Trophoblast cell (in vitro differentiated cells and primary cell): ENCODE data around the gene SMTN.
A peak's percentile ranks its signal among the peaks of the same experiment; 100 is the strongest.
"Not testable (repeated sequence)": the region's sequence is repeated elsewhere in the genome, so short reads cannot be mapped to it uniquely, and the experiment has no call there.

Experiments used
- DNase-seq, 2 donors: peaks; one replicate each; pipeline ENCODE4 v3.0.0-alpha.2; 2016
- H2AFZ ChIP-seq: 2 replicates; pipeline ENCODE4 v1.6.1; 2013; ENCODE audit warnings: low read length, moderate library complexity, mild to moderate bottlenecking; ENCODE audit not compliant: insufficient read depth, poor library complexity
- H2AK5ac ChIP-seq: 2 replicates; pipeline ENCODE4 v1.6.1; 2013; ENCODE audit warnings: mild to moderate bottlenecking, low read length
- H2BK120ac ChIP-seq: 2 replicates; pipeline ENCODE4 v1.6.1; 2013; ENCODE audit warnings: low read length, mild to moderate bottlenecking, moderate library complexity; ENCODE audit not compliant: insufficient read depth, poor library complexity
- H2BK12ac ChIP-seq: 2 replicates; pipeline ENCODE4 v1.6.1; 2013; ENCODE audit warnings: mild to moderate bottlenecking, low read length, moderate library complexity
- H2BK5ac ChIP-seq: 2 replicates; pipeline ENCODE4 v1.6.1; 2013; ENCODE audit warnings: low read length, low read depth, moderate library complexity, mild to moderate bottlenecking; ENCODE audit not compliant: poor library complexity
- H3K14ac ChIP-seq: 2 replicates; pipeline ENCODE4 v1.6.1; 2013; ENCODE audit warnings: mild to moderate bottlenecking, low read length
- H3K18ac ChIP-seq: 2 replicates; pipeline ENCODE4 v1.6.1; 2013; ENCODE audit warnings: mild to moderate bottlenecking, low read length
- H3K23ac ChIP-seq: 2 replicates; pipeline ENCODE4 v1.6.1; 2013; ENCODE audit warnings: low read length
- H3K27ac ChIP-seq: 2 replicates; pipeline ENCODE4 v1.5.1; 2013; ENCODE audit warnings: low read depth, mild to moderate bottlenecking, inconsistent platforms, low read length, moderate library complexity
- H3K27me3 ChIP-seq: 2 replicates; pipeline ENCODE4 v1.6.1; 2013; ENCODE audit warnings: inconsistent platforms, mild to moderate bottlenecking, low read length, moderate library complexity; ENCODE audit not compliant: insufficient read depth
- H3K36me3 ChIP-seq, 2 experiments: 1 replicate in 1 of 2; 2 replicates in 1 of 2; pipeline ENCODE4 v1.6.1; 2013; ENCODE audit warnings: low read length in 2 of 2, mild to moderate bottlenecking in 2 of 2, moderate library complexity in 1 of 2; ENCODE audit not compliant: insufficient read depth in 2 of 2, control insufficient read depth in 1 of 2
- H3K4ac ChIP-seq: 2 replicates; pipeline ENCODE4 v1.6.1; 2013; ENCODE audit warnings: low read depth, mild to moderate bottlenecking, low read length, moderate library complexity
- H3K4me1 ChIP-seq, 2 experiments: 1 replicate in 1 of 2; 2 replicates in 1 of 2; pipeline ENCODE4 v1.6.1; 2013; ENCODE audit warnings: low read length in 2 of 2, mild to moderate bottlenecking in 2 of 2, moderate library complexity in 1 of 2; ENCODE audit not compliant: insufficient read depth in 2 of 2, control insufficient read depth in 1 of 2
- H3K4me2 ChIP-seq: 2 replicates; pipeline ENCODE4 v1.6.1; 2013; ENCODE audit warnings: inconsistent platforms, mild to moderate bottlenecking, low read length, moderate library complexity
- H3K4me3 ChIP-seq: 2 replicates; pipeline ENCODE4 v1.5.1; 2013; ENCODE audit warnings: mild to moderate bottlenecking, low read depth, low read length, inconsistent platforms
- H3K79me1 ChIP-seq: one replicate; pipeline ENCODE4 v1.6.1; 2013; ENCODE audit warnings: low read length
- H3K79me2 ChIP-seq: 2 replicates; pipeline ENCODE4 v1.6.1; 2013; ENCODE audit warnings: low read length, mild to moderate bottlenecking; ENCODE audit not compliant: control insufficient read depth, insufficient read depth, poor library complexity
- H3K9ac ChIP-seq: 2 replicates; pipeline ENCODE4 v1.6.1; 2013; ENCODE audit warnings: mild to moderate bottlenecking, low read length
- H3K9me3 ChIP-seq: 2 replicates; pipeline ENCODE4 v1.6.1; 2013; ENCODE audit warnings: low read depth, mild to moderate bottlenecking, control low read depth, inconsistent platforms, low read length; ENCODE audit not compliant: insufficient read depth
- H4K12ac ChIP-seq: 2 replicates; pipeline ENCODE4 v1.6.1; 2013; ENCODE audit warnings: low read depth, mild to moderate bottlenecking, low read length, moderate library complexity
- H4K8ac ChIP-seq: 2 replicates; pipeline ENCODE4 v1.6.1; 2013; ENCODE audit warnings: low read depth, mild to moderate bottlenecking, low read length, moderate library complexity
- H4K91ac ChIP-seq: one replicate; pipeline ENCODE4 v1.6.1; 2013; ENCODE audit warnings: low read depth, mild to moderate bottlenecking, low read length, moderate library complexity
- WGBS: extraction: QIAGEN DNeasy Blood & Tissue Kit; methylation state at CpG from one replicate; pipeline ENCODE4 v1.1.7; 2013; ENCODE audit warnings: missing lambda C conversion rate; ENCODE audit not compliant: insufficient read length, insufficient coverage; ENCODE audit errors: extremely low coverage; 5-methylcytosine and 5-hydroxymethylcytosine counted together

Gene SMTN

GRCh38 chr22:31106731-31107177 lies 25.6 kb downstream of the SMTN start:
- H3K14ac ChIP-seq = peak overlapping the region; percentile 68
- peaks cover 5% of the 10 kb centered on the region for H3K79me1 ChIP-seq

GRCh38 chr22:31107178-31107893 lies 26.2 kb downstream of the SMTN start, which contains the start of gene SELENOM:
TSS of gene SELENOM (minus strand) at chr22:31107568. CDS start at chr22:31107505, 63 bp downstream.
- Histone ChIP-seq H4K91ac (peak within 1 kb of the TSS; percentile 54), H3K9me3 (peaks cover under 1% of the 10 kb centered on the region), H3K79me1 (peaks cover 5% of the 10 kb centered on the region), H2BK12ac (peak within 1 kb of the TSS; percentile 23), H3K79me2 (peaks cover 4% of the 10 kb centered on the region), H2BK120ac (peak within 1 kb of the TSS; percentile 47), H3K36me3 (peaks cover 17 to 18% of the 10 kb centered on the region in 2 experiments), H3K4ac (peak within 1 kb of the TSS; percentile 44), H2AK5ac (peak within 1 kb of the TSS; percentile 65), H3K27me3 (no peaks in the 10 kb centered on the region), H3K9ac (peak within 1 kb of the TSS; percentile 9), H4K8ac (peak within 1 kb of the TSS; percentile 76), H3K18ac (peak within 1 kb of the TSS; percentile 80), H3K27ac (peak within 1 kb of the TSS; percentile 45), H3K4me3 (peak within 1 kb of the TSS; percentile 74), H3K23ac (no peak within 1 kb of the TSS), H2BK5ac (peak within 1 kb of the TSS; percentile 37), H3K4me1 (peaks cover 12 to 14% of the 10 kb centered on the region in 2 experiments), H4K12ac (peak within 1 kb of the TSS; percentile 60), H2AFZ (peak within 1 kb of the TSS; percentile 61), H3K14ac (peak within 1 kb of the TSS; percentile 68), H3K4me2 (peak within 1 kb of the TSS; percentile 81)
- peak; percentile 99 to 100 for DNase-seq
- no CpG with 5 or more reads among the region's 67 CpGs for WGBS

More at GRCh38 chr22:31106731-31107177, 25.6 kb downstream of the SMTN start:
- Histone ChIP-seq H2AK5ac (peak overlapping the region; percentile 65), H4K8ac (peak overlapping the region; percentile 76), H2AFZ (peak overlapping the region; percentile 61), H3K4ac (peak overlapping the region; percentile 44), H3K27ac (no peak overlapping the region), H3K36me3 (peaks cover 20 to 24% of the 10 kb centered on the region in 2 experiments), H2BK5ac (peak overlapping the region; percentile 37), H3K9me3 (no peaks in the 10 kb centered on the region), H3K79me2 (peaks cover 4% of the 10 kb centered on the region), H3K23ac (no peak overlapping the region), H3K18ac (peak overlapping the region; percentile 80), H4K91ac (peak overlapping the region; percentile 54), H2BK12ac (peak overlapping the region; percentile 23), H3K27me3 (no peaks in the 10 kb centered on the region), H3K4me3 (peak overlapping the region; percentile 74), H3K9ac (peak overlapping the region; percentile 9), H2BK120ac (no peak overlapping the region), H3K4me1 (peaks cover 12 to 14% of the 10 kb centered on the region in 2 experiments), H3K4me2 (peak overlapping the region; percentile 81), H4K12ac (peak overlapping the region; percentile 60)
- peak in 1 of 2 donors; percentile 53 for DNase-seq
- whole genome bisulfite sequencing = no CpG with 5 or more reads among the region's 14 CpGs

GRCh38 chr22:31107894-31108218 lies 26.7 kb downstream of the SMTN start:
- Histone ChIP-seq H3K14ac (no peak overlapping the region), H3K27ac (no peak overlapping the region), H3K36me3 (peaks cover 13 to 14% of the 10 kb centered on the region in 2 experiments), H2BK5ac (peak overlapping the region; percentile 23), H3K4me3 (peak overlapping the region; percentile 38), H3K79me1 (peaks cover 5% of the 10 kb centered on the region), H4K8ac (peak overlapping the region; percentile 71), H3K23ac (no peak overlapping the region), H4K12ac (no peak overlapping the region), H3K9ac (no peak overlapping the region), H2AK5ac (no peak overlapping the region), H4K91ac (no peak overlapping the region), H3K9me3 (peaks cover 4% of the 10 kb centered on the region), H3K4me1 (peaks cover 12 to 14% of the 10 kb centered on the region in 2 experiments), H3K4ac (no peak overlapping the region), H3K27me3 (no peaks in the 10 kb centered on the region), H2BK12ac (no peak overlapping the region), H3K4me2 (peak overlapping the region; percentile 61), H2BK120ac (no peak overlapping the region), H2AFZ (peak overlapping the region; percentile 55), H3K79me2 (peaks cover 4% of the 10 kb centered on the region), H3K18ac (no peak overlapping the region)
- no peak for DNase-seq
- no CpG with 5 or more reads among the region's 5 CpGs for WGBS

GRCh38 chr22:31112547-31113091 lies 31.5 kb downstream of the SMTN start:
- DNase-seq, H2BK5ac ChIP-seq, H3K4me2 ChIP-seq, H4K91ac ChIP-seq, H3K4me3 ChIP-seq, H4K12ac ChIP-seq, H2AFZ ChIP-seq, H3K4ac ChIP-seq, H3K36me3 ChIP-seq, H3K14ac ChIP-seq, H2BK12ac ChIP-seq, H4K8ac ChIP-seq, H3K23ac ChIP-seq, H3K18ac ChIP-seq, H2AK5ac ChIP-seq, H3K27me3 ChIP-seq, H3K27ac ChIP-seq, H3K79me1 ChIP-seq, H3K4me1 ChIP-seq, H3K79me2 ChIP-seq, H2BK120ac ChIP-seq, H3K9ac ChIP-seq, H3K9me3 ChIP-seq: not testable (repeated sequence)
- no CpG with 5 or more reads among the region's 7 CpGs for WGBS
